ENCODE measurements around the gene HOXA10.
A peak's percentile ranks its signal among the peaks of the same experiment; 100 is the strongest.

HOXA10 gene

GRCh38 chr7:27151341-27151930 lies 22.7 kb downstream of the HOXA10 start:
- no peak for DNase-seq (ENCODE audit: extremely low read depth, insufficient read length)
- Histone ChIP-seq H3K4me3 (replicated peaks; ENCODE audit: low read depth, low read length) (peak overlapping the region; percentile 51), H3K36me3 (ENCODE audit: control insufficient read depth, insufficient read depth, low read length) (no peaks in the 10 kb centered on the region), H3K27me3 (replicated peaks; ENCODE audit: control insufficient read depth, insufficient read depth, low read length) (peaks cover 2% of the 10 kb centered on the region; the same call in 1 of the 2 replicates)
- TF ChIP-seq, protein P1, sequence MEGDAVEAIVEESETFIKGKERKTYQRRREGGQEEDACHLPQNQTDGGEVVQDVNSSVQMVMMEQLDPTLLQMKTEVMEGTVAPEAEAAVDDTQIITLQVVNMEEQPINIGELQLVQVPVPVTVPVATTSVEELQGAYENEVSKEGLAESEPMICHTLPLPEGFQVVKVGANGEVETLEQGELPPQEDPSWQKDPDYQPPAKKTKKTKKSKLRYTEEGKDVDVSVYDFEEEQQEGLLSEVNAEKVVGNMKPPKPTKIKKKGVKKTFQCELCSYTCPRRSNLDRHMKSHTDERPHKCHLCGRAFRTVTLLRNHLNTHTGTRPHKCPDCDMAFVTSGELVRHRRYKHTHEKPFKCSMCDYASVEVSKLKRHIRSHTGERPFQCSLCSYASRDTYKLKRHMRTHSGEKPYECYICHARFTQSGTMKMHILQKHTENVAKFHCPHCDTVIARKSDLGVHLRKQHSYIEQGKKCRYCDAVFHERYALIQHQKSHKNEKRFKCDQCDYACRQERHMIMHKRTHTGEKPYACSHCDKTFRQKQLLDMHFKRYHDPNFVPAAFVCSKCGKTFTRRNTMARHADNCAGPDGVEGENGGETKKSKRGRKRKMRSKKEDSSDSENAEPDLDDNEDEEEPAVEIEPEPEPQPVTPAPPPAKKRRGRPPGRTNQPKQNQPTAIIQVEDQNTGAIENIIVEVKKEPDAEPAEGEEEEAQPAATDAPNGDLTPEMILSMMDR (IDR thresholded peaks at IDR 0.05; ENCODE audit: insufficient read depth, low read length, poor library complexity, severe bottlenecking) = no peak

DNA sequence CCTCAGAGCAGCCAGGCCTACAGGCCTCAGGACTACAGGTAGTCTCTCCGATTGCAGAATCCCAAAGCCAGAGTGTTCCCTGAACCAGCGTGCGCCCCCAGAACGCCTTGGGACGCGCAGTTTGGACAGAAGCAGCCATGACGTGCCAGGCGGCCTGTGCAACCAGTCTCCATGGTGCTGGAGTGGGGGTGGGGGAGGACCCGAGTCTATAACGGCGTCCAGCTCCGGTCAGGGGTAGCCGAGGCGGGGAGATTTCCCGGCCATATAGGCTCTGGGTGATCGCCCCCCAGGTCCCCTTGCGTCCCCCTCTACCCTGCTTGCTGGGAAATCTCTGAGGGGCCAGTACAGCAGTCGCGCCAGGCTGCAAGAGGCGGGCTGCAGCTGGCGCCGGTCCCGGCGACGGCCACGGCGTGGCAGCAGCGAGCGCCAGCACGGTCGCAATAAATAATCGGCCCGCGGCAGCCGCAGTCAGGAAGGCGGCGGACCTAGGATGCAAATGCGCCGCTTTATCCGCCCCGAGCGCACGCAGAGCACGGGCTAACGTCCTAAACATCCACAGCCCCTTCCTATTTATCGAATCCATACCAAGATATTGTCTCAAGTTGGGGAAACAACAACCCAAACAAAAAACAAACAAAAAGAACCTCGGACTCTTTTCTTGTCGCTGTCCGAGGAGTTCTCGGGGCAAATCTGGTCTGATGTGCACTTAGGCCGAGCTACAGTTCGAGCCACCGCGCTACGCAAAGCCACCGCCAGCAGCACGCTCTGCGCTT lies 23.4 kb downstream of the HOXA10 start:
- TF ChIP-seq, protein P1 (IDR thresholded peaks at IDR 0.05; ENCODE audit: insufficient read depth, low read length, poor library complexity, severe bottlenecking) = peak; percentile 79
- peaks cover 2% of the 10 kb centered on the region; the same call in 1 of the 2 replicates for H3K27me3 ChIP-seq (replicated peaks; ENCODE audit: control insufficient read depth, insufficient read depth, low read length)

DNA sequence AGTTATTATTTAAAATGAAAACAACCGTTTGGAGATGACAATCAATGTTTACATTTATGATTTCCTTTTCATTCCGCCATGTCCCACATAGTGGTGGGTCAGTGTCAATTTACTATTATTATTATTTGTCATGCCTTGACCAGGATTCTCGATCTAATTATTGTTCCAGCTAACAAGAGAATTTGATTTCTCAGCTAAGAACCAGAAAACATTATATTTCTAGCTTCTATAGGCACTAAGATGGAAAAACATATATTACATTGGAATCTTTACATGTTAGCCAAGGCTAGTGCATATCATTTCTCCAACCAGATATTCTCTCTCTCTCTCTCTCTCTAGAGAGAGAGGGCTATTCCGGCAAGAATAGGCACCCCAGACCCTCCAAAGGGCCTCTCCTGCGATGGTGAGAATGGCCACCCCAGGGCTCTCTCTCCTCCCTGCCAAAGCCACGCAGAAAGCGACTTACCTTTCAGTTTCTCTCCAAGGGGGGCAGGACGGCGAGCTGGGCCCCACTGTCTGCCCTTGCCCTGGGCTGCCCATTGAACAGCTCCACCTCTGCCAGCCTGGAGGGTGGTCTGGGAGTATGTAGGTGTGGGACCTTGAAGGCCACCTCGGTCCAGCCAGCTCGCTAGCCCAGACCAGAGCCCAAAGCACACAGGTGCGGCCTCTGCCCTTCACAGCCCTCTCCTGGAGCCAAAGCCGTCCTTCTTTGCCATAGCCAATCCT lies 24.1 kb downstream of the HOXA10 start:
- TF ChIP-seq, protein P1 (IDR thresholded peaks at IDR 0.05; ENCODE audit: insufficient read depth, low read length, poor library complexity, severe bottlenecking) = no peak
- Histone ChIP-seq H3K36me3 (ENCODE audit: control insufficient read depth, insufficient read depth, low read length) (no peaks in the 10 kb centered on the region), H3K27me3 (replicated peaks; ENCODE audit: control insufficient read depth, insufficient read depth, low read length) (peaks cover 2% of the 10 kb centered on the region; the same call in 1 of the 2 replicates), H3K4me3 (replicated peaks; ENCODE audit: low read depth, low read length) (no peak overlapping the region)
- DNase-seq (ENCODE audit: extremely low read depth, insufficient read length) = no peak

More for the DNA sequence above, 23.4 kb downstream of the HOXA10 start:
- peak; percentile 83 for DNase-seq (ENCODE audit: extremely low read depth, insufficient read length)
- peak overlapping the region; percentile 51 for H3K4me3 ChIP-seq (replicated peaks; ENCODE audit: low read depth, low read length)
- no peaks in the 10 kb centered on the region for H3K36me3 ChIP-seq (ENCODE audit: control insufficient read depth, insufficient read depth, low read length)

DNA sequence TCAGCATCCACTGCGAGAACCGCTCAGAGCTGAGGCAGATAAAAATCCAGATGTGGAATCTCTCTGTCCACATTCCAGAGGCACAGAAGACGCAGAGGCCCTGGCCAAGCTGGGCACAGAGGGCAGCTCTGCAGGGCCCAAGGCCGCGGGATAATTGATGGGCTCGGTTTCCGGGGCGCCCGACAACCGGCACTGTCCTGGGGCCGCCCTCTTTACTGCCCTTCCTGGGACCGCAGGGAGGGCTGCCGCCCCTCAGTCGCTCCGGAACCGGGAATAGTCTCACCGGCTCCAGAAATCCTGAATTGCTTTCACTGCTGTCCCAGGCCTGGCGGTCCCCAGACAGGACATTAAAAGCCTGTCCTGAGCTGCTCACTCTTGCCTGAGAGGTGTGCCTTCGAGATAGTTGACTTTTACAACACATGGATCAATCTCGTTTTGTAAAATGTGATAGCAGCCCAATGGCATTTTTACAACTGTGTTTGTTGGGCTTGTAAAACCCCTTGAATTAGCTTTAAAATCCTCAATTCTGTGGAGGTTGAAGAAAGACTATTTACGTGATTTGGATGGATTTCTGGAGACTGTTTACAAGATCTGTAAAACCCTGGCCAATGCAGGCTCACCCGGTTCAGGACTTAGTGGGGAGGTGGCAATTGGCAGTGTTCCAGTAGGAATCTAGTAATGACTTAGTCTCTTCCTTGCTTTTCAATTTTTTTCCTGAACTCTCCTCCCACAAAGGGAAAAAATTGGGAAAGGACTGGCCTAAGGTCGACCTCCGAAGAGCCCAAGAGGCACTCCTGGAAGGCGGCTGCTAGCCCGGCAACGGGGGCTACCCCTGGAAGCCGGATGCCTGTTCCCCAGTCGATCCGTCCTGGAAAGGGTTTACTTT lies 25.1 kb downstream of the HOXA10 start:
- peaks cover 2% of the 10 kb centered on the region; the same call in 1 of the 2 replicates for H3K27me3 ChIP-seq (replicated peaks; ENCODE audit: control insufficient read depth, insufficient read depth, low read length)
- no peak overlapping the region for H3K4me3 ChIP-seq (replicated peaks; ENCODE audit: low read depth, low read length)
- no peak for DNase-seq (ENCODE audit: extremely low read depth, insufficient read length)
- no peaks in the 10 kb centered on the region for H3K36me3 ChIP-seq (ENCODE audit: control insufficient read depth, insufficient read depth, low read length)
- TF ChIP-seq, protein P1 (IDR thresholded peaks at IDR 0.05; ENCODE audit: insufficient read depth, low read length, poor library complexity, severe bottlenecking) = no peak

Data from GM06990 (cell line).